Measurements from ENCODE around the gene EMID1. TPM values are rescaled to one million over a fixed set of nuclear protein-coding genes. Genes with fewer than 3 reads are reported as not detected.

EMID1 gene
- total RNA-seq, 1 experiment from 2014 or later = 5.4 TPM

GRCh38 chr22:29214232-29214631, 8.5 kb downstream of the EMID1 start:
- Histone ChIP-seq H3K79me2 (ENCODE audit: insufficient read depth, low read length) (no peaks in the 10 kb centered on the region), H3K4ac (ENCODE audit: low read depth, low read length) (no peak overlapping the region), H4K8ac (replicated peaks; ENCODE audit: insufficient read length, low read depth, low read length) (no peak overlapping the region), H3K14ac (ENCODE audit: insufficient read depth, low read length) (no peak overlapping the region), H3K4me2 (ENCODE audit: insufficient read depth, insufficient read length, low read length) (no peak overlapping the region), H3K79me1 (ENCODE audit: insufficient read depth, low read depth, low read length, poor library complexity, severe bottlenecking) (no peaks in the 10 kb centered on the region), H2BK120ac (ENCODE audit: low read depth, low read length, poor library complexity, severe bottlenecking) (no peak overlapping the region), H2BK15ac (ENCODE audit: low read depth, low read length) (no peak overlapping the region), H2AFZ (ENCODE audit: low read length) (no peak overlapping the region), H3K27ac (ENCODE audit: insufficient read length, low read depth, low read length) (no peak overlapping the region), H2BK12ac (ENCODE audit: insufficient read length, low read depth, low read length) (no peak overlapping the region), H3K4me1 (ENCODE audit: insufficient read depth, low read length) (no peaks in the 10 kb centered on the region; the same call in 1 of the 2 replicates), H2BK20ac (ENCODE audit: low read depth, low read length, poor library complexity, severe bottlenecking) (no peak overlapping the region), H3K27me3 (ENCODE audit: insufficient read depth, low read length) (no peaks in the 10 kb centered on the region), H3K9me3 (ENCODE audit: control insufficient read depth, low read depth, low read length) (no peaks in the 10 kb centered on the region), H2BK5ac (ENCODE audit: insufficient read length, low read length) (no peak overlapping the region), H3K18ac (ENCODE audit: insufficient read length, low read depth, low read length) (no peak overlapping the region), H3K23ac (ENCODE audit: insufficient read length, low read depth, low read length) (no peak overlapping the region), H3K9ac (ENCODE audit: extremely low read depth, insufficient read length, low read length) (no peak overlapping the region), H2AK5ac (ENCODE audit: insufficient read length, low read length) (no peak overlapping the region), H4K91ac (ENCODE audit: insufficient read length, low read depth, low read length) (no peak overlapping the region), H3K23me2 (ENCODE audit: insufficient read length, low read depth, low read length, poor library complexity, severe bottlenecking) (no peaks in the 10 kb centered on the region), H4K20me1 (ENCODE audit: control insufficient read depth, insufficient read depth, insufficient read length) (no peaks in the 10 kb centered on the region), H4K5ac (ENCODE audit: insufficient read length, low read depth, low read length) (no peak overlapping the region), H3K56ac (ENCODE audit: insufficient read length, low read depth, low read length) (no peak overlapping the region), H3T11ph (ENCODE audit: low read length) (no peak overlapping the region)
- TF ChIP-seq CTCF (conservative IDR thresholded peaks at IDR 0.05) = peak; percentile 30; the same call in 2 of the 3 replicates
- no peak overlapping the region for H3K27ac Mint-ChIP-seq
- no CpG with 5 or more reads among the region's 6 CpGs for WGBS (ENCODE audit: extremely low coverage, insufficient read length, low lambda C conversion rate)
- H3K4me1 Mint-ChIP-seq = peaks cover 26 to 37% of the 10 kb centered on the region in 2 experiments
- peaks cover 3% of the 10 kb centered on the region; the same call in 1 of the 2 replicates for H3K27me3 Mint-ChIP-seq (ENCODE audit: low read depth)
- H3K4me3 Mint-ChIP-seq = peak overlapping the region in 1 of 2 experiments; percentile 32; a peak in 1 of 5 replicates
- no peaks in the 10 kb centered on the region for H3K36me3 Mint-ChIP-seq (ENCODE audit: insufficient read depth in 1 of 3, low read depth in 3 of 3)
- no peak for DNase-seq
- H3K9me3 Mint-ChIP-seq = no peaks in the 10 kb centered on the region

All from H9 (cell line).